HG02970 (cell line): ENCODE results near the gene AURKA.
"Not testable (repeated sequence)": the region's sequence is repeated elsewhere in the genome, so short reads cannot be mapped to it uniquely, and the experiment has no call there.

Experiments used
- ATAC-seq: cut with Tn5 transposase; IDR thresholded peaks from one replicate; pipeline ENCODE4 v1.9.1; 2021; ENCODE audit warnings: mild to moderate bottlenecking, moderate library complexity, moderate number of reproducible peaks; ENCODE audit not compliant: unreplicated experiment, low FRiP score

Gene AURKA

DNA sequence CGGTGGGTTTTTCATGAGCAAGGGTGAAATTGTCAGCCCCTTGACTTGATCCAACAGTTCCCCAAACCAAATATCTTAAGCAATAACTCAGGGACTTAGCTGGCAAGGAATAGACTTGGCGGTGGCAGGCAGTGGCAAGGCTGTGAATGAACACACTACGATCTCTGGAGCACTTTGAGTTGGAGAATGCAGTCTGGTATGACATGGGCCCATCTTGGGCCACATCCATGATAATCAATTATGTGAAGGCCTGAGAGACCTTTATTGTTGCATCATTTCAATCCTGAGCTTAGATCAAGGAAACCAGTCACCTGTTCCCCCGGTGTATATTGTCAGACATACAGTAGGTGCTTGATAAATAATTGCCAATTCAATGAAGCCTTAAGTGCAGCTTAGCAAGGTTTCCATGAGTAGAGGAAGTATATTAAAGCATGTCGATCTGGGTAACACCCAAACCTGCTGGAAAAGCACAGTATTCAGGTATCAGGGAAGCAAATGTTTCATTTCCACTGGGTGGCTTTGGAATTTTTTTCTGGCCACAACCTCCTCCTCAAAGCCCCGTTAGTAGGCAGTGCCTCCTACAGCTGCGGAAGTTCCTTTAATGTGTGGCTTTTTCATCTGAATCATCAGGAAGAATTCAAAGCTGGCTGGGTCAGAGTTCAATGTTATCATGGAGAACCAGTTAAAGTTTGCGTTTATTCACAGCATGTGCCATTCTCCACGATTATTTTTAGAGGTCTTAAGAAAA, 30.2 kb upstream of the AURKA start:
- no peak for ATAC-seq

GRCh38 chr20:56420940-56421688, 29.1 kb upstream of the AURKA start:
- ATAC-seq: no peak

DNA sequence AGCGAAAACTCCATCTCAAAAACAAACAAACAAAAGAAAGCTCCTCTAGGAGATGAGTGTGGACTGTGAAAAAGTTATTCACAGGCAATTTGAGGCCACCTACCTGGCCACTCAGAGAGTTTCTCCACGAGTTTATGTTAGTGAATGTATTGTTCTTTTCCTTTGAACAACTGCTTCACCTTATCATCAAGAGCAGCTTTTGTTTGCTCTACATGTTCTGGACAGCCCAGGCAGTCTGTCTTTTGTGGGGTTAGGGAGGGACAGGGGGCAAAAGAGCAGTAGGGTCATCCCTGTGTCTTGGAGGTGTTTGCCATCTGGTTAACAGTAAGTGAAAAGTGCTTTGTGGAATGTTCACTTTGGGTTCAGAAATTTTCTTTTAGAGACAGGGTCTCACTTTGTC, 28.0 kb upstream of the AURKA start:
- no peak for ATAC-seq

- no peak for ATAC-seq
These were observed 26.4 kb upstream of the AURKA start for GRCh38 chr20:56418385-56418861.

DNA sequence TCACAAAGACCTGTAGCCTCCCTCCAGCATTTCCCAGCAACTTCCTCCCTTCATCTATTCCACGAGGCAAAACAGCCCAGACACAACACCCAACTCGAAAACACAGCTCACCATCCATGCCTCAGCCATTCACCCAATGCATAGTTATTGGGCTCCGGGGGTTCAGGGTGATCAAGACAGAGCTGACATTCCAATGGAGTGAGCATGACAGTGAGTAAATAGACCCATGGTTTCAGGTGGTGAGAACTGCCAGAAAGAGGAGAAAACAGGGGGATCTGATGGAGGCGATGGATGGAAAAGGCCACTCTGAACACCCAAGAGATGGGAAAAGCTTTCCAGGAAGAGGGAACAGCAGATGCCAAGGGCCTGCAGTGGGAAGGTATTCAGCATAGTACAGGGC, 25.9 kb upstream of the AURKA start:
- ATAC-seq: no peak

- no peak for ATAC-seq
These were observed 25.4 kb upstream of the AURKA start for GRCh38 chr20:56417402-56417801.

- ATAC-seq: no peak
These were observed 23.1 kb upstream of the AURKA start for GRCh38 chr20:56414842-56415765.

- ATAC-seq: no peak
These were observed 20.9 kb upstream of the AURKA start for GRCh38 chr20:56412949-56413348.

DNA sequence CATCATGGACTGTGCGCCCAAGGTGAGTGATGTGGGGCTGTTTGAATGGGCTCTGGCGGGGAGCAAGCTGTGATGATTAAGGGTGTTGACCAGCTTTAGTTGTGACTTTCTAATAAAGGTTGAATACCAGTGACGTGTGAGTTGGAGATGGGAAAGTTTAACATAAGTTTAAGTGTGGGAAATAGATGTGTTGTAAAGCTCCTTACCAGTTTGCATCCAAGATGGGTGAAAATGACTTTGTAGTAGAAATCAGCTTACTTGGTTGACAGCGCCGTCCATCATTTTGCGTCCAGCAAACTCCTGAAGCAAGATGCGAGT, 20.4 kb upstream of the AURKA start:
- ATAC-seq: no peak

- no peak for ATAC-seq
These were observed 19.9 kb upstream of the AURKA start, which contains the start of gene CASS4 for GRCh38 chr20:56411759-56412472. TSS of gene CASS4 (plus strand) at chr20:56412260. CDS start at chr20:56412459, 199 bp downstream.

DNA sequence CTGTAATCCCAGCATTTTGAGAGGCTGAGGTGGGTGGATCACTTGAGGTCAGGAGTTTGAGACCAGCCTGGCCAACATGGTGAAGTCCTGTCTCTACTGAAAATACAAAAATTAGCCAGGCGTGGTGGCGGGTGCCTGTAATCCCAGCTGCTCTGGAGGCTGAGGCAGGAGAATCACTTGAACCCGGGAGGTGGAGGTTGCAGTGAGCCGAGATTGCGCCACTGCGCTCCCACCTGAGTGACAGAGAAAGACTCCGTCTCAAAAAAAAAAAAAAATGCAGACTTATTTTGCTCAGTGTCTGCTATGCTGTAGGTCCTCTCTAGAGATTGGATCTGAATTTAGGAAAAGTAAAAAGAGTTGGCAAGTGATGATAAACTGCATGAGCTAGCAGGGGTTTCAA, 19.3 kb upstream of the AURKA start:
- not testable (repeated sequence) for ATAC-seq

DNA sequence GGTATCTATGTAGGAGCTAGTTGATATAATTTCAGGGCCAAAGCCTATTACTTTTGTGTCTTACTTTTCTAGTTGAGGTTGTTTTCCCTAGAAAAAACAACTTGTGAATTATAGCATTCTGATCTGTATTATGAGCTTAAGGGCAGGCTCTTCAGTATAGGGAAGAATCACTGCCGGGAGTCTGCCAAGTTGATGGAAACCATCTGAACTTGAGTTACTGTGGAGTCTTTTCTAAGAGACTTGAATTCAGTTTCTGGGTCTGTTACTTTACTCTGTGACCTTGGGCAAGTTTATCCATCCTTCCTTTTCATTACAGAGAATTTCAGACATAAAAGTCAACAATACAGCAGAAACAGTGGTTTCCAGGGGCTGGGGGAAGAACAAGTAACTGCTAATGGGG, 17.9 kb upstream of the AURKA start:
- no peak for ATAC-seq

DNA sequence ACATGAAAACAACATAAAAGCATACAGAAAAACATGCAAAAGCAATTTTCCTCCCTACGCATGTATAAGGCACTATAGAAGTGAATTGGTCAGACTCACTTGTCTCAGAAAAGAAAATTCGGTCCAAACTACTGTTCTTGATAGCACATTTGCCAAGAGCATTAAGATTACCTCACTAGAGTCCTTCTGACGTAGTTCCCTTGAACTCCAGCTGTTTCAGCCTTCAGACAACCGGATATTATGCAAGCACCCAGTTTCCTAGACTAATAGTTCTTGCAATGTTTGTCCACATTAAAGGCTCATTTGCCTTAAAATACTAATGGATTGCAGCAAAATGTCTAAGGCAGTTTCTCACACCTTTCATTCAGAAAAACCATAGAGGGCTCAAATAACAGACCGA, 17.5 kb upstream of the AURKA start:
- no peak for ATAC-seq

GRCh38 chr20:56406910-56407309, 14.9 kb upstream of the AURKA start:
- ATAC-seq: no peak

- not testable (repeated sequence) for ATAC-seq
These were observed 13.3 kb upstream of the AURKA start for GRCh38 chr20:56405356-56405755.

DNA sequence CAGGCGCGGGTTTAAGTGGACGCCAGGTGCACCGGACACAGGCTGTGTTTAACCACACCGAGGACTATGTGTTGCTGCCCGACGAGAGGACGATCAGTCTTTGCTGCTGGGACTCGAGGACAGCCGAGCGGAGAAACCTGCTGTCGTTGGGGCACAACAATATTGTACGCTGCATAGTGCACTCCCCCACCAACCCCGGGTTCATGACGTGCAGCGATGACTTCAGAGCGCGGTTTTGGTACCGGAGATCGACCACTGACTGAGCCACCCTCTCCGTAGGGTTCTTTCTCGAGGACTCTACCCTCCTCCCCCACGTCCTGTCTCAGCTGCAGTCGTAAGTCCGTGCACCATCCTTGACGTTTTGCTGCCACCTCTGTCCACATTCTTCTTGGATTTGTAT, 11.4 kb upstream of the AURKA start:
- ATAC-seq: no peak

DNA sequence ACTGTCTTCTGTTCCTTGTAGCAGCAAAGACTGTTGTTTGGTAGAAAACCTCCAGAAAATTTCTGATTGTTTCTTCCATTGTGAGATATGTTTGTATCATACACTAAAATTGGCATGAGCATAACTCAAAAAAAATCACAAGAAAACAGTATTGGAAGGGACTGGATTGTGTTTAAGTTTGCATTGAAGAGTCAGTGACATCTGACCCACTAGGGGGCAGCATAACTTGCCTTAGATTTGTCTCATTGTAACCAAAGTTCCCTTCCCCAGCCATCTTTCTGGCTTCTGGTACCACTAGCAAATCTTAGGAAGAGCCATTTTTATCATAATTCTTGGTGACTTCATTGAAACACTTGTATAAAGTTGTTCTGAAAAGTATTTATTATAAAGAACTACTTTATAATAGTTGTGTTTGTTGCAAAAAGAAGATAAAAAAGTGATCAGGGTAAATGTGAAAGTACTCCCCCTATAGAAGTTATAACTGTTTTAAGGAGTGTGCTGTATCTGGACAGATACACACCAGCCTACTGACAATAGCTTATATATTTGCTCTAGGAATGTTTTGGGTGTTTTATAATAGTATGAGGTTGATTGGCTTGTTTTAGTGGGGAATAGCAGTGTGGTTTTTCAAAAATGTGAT, 8.1 kb upstream of the AURKA start:
- ATAC-seq: no peak

DNA sequence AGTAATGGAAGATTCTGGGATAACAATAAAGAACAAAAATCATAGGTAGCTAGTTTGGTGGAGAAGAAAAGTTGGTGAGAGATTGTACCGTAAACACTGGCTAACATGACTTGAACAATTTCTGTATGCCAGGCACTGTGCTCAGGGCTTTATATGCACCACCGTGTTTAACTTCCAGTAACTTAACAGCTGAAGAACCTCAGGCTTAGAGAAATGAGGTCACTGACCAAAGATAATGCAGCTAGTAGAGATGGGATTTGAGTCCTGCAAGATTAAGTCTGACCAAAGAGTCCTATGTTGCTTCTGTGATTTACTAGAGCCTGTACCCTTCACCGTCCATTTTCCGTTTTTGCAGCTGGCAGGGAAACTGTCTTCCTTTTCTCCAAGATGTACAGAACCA, 3.2 kb upstream of the AURKA start:
- ATAC-seq: no peak

DNA sequence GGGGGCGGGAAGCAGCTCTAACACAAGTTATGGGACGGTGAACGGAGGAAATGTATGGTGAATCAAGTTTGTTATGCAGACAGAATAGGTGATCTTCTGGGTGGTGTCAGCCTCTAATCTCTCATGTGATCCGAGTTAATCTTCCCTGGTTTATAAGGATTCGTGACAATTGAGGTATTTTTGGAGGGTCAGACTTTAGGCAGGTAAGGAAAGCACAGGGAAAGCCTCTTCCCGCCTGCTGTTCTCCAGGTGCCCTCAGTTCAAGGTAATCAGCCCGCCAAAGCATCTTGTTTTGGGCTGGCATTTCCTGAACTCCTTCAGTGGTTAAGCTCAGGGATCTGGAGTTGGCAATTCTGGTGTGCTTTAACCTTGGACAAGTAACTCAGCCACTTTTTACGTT, 1.6 kb upstream of the AURKA start:
- no peak for ATAC-seq
